Uterine smooth muscle cell (primary cell): Measurements from ENCODE around the gene MYO18B. TPM values are rescaled to one million over a fixed set of nuclear protein-coding genes. Genes with fewer than 3 reads are reported as not detected.

ENCODE experiments used
- total RNA-seq: library from RNA; depleted of rRNA; stranded (reverse); fragments of >200 nt; gene quantifications from 2 replicates; pipeline ENCODE4 v1.2.3, GENCODE V29; 2014

The MYO18B gene, protein sequence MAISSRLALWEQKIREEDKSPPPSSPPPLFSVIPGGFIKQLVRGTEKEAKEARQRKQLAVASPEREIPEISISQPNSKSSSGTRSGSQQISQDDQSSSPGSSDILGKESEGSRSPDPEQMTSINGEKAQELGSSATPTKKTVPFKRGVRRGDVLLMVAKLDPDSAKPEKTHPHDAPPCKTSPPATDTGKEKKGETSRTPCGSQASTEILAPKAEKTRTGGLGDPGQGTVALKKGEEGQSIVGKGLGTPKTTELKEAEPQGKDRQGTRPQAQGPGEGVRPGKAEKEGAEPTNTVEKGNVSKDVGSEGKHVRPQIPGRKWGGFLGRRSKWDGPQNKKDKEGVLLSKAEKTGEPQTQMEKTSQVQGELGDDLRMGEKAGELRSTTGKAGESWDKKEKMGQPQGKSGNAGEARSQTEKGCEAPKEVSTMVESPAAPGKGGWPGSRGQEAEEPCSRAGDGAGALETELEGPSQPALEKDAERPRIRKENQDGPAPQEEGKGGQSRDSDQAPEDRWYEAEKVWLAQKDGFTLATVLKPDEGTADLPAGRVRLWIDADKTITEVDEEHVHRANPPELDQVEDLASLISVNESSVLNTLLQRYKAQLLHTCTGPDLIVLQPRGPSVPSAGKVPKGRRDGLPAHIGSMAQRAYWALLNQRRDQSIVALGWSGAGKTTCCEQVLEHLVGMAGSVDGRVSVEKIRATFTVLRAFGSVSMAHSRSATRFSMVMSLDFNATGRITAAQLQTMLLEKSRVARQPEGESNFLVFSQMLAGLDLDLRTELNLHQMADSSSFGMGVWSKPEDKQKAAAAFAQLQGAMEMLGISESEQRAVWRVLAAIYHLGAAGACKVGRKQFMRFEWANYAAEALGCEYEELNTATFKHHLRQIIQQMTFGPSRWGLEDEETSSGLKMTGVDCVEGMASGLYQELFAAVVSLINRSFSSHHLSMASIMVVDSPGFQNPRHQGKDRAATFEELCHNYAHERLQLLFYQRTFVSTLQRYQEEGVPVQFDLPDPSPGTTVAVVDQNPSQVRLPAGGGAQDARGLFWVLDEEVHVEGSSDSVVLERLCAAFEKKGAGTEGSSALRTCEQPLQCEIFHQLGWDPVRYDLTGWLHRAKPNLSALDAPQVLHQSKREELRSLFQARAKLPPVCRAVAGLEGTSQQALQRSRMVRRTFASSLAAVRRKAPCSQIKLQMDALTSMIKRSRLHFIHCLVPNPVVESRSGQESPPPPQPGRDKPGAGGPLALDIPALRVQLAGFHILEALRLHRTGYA (N-terminal part only)
- not detected in 2 replicates for total RNA-seq

GRCh38 chr22:25741692-25742626 is at the start of gene MYO18B:
MYO18B (plus strand) TSS chr22:25742188; CDS start chr22:25761093, 18,905 bp downstream.

Other genes with a start within 250 kb of the MYO18B start
- gene GRK3, start 177.5 kb upstream of the MYO18B start, total RNA-seq = 2.2 and 3.1 TPM in 2 replicates